PC-3 (cell line): ENCODE data around the gene DUOX1. TPM values are rescaled to one million over a fixed set of nuclear protein-coding genes. Genes with fewer than 3 reads are reported as not detected.
A peak's percentile ranks its signal among the peaks of the same experiment; 100 is the strongest.

Experiments
- ATAC-seq: fragments of 200-7000 bp; cut with Tn5 transposase; 2 replicates; pipeline ENCODE4 v1.9.1; 2020; ENCODE audit warnings: mild to moderate bottlenecking, moderate library complexity
- BruUV-seq: library from RNA; stranded (reverse); fragments of 400-500 nt; replicated peaks from 2 replicates; lab custom pipeline; 2021; lab: Mats Ljungman, UMichigan
- CTCF ChIA-PET: fragments of 300-600 bp; sonication (Branson Sonifier 250); formaldehyde crosslinking; loops from one replicate; lab custom pipeline; 2022; ENCODE audit warnings: antibody characterized with exemption; lab: Charles Lee
- POLR2A ChIA-PET: fragments of 300-600 bp; sonication (Branson Sonifier 250); formaldehyde crosslinking; loops from one replicate; lab custom pipeline; 2022; ENCODE audit warnings: antibody characterized with exemption; ENCODE audit not compliant: unreplicated experiment; lab: Charles Lee
- DNase-seq: peaks from one replicate; pipeline ENCODE4 v3.0.0-alpha.2; 2015
- H2AFZ ChIP-seq: fragments of 300-600 bp; sonication (generic); 2 replicates; pipeline ENCODE4 v1.6.0; 2016; ENCODE audit warnings: antibody characterized with exemption, low read length
- H3F3A ChIP-seq: fragments of 300-600 bp; sonication (generic); one replicate; pipeline ENCODE4 v1.6.0; 2017; ENCODE audit warnings: antibody characterized with exemption, low read length, control low read depth, mild to moderate bottlenecking; ENCODE audit not compliant: unreplicated experiment
- H3K27ac ChIP-seq: fragments of 300-600 bp; sonication (generic); 2 replicates; pipeline ENCODE4 v1.5.1; 2016; ENCODE audit warnings: mild to moderate bottlenecking, low read length
- H3K27me3 ChIP-seq: fragments of 300-600 bp; sonication (generic); 2 replicates; pipeline ENCODE4 v1.6.1; 2016; ENCODE audit warnings: low read length, mixed read lengths
- H3K36me3 ChIP-seq: fragments of 300-600 bp; sonication (generic); 2 replicates; pipeline ENCODE4 v1.6.1; 2016; ENCODE audit warnings: low read depth, mixed run types, low read length, mixed read lengths
- H3K4me1 ChIP-seq: fragments of 300-600 bp; sonication (generic); 2 replicates; pipeline ENCODE4 v1.5.1; 2016; ENCODE audit warnings: low read length; ENCODE audit not compliant: insufficient read depth
- H3K4me2 ChIP-seq: fragments of 300-600 bp; sonication (generic); 2 replicates; pipeline ENCODE4 v1.6.0; 2016; ENCODE audit warnings: low read length
- H3K4me3 ChIP-seq: fragments of 300-600 bp; sonication (generic); 2 replicates; pipeline ENCODE4 v1.5.1; 2016; ENCODE audit warnings: mild to moderate bottlenecking, low read length, mixed read lengths
- H3K79me2 ChIP-seq: fragments of 300-600 bp; sonication (generic); 2 replicates; pipeline ENCODE4 v1.6.1; 2017; ENCODE audit warnings: low read length, mixed read lengths
- H3K9ac ChIP-seq: fragments of 300-600 bp; sonication (generic); 2 replicates; pipeline ENCODE4 v1.6.0; 2016; ENCODE audit warnings: mild to moderate bottlenecking, low read length
- H3K9me2 ChIP-seq: fragments of 300-600 bp; sonication (generic); replicated peaks from 2 replicates; pipeline ENCODE4 v1.6.1; 2016; ENCODE audit warnings: mixed run types, low read length, mixed read lengths
- H3K9me3 ChIP-seq: fragments of 300-600 bp; sonication (generic); 2 replicates; pipeline ENCODE4 v1.6.1; 2016; ENCODE audit warnings: low read length, mixed read lengths
- H4K20me1 ChIP-seq: fragments of 300-600 bp; sonication (generic); 2 replicates; pipeline ENCODE4 v1.6.1; 2016; ENCODE audit warnings: low read length, mixed read lengths
- CTCF ChIP-seq: fragments of 300-600 bp; sonication (generic); conservative IDR thresholded peaks from 2 replicates; pipeline ENCODE4 v1.5.1; 2017; ENCODE audit warnings: antibody characterized with exemption, low read depth, mild to moderate bottlenecking, low read length
- EZH2 ChIP-seq: fragments of 300-600 bp; sonication (generic); IDR thresholded peaks from one replicate; pipeline ENCODE4 v1.6.1; 2017; ENCODE audit warnings: antibody characterized with exemption, mild to moderate bottlenecking, low read length; ENCODE audit not compliant: unreplicated experiment
- EZH2phosphoT487 ChIP-seq: fragments of 300-600 bp; sonication (generic); IDR thresholded peaks from 2 replicates; pipeline ENCODE4 v1.6.1; 2018; ENCODE audit warnings: mild to moderate bottlenecking, antibody characterized with exemption, low read length, borderline replicate concordance
- intact Hi-C: fragments of 100-400 bp; cut with micrococcal nuclease; formaldehyde crosslinking; loops from 2 replicates; pipeline ENCODE4 v1.9.0; 2023
- total RNA-seq: library from RNA; depleted of rRNA; stranded (reverse); fragments of >200 nt; gene quantifications from 2 replicates; pipeline ENCODE4 v1.2.3, GENCODE V29; 2014

The DUOX1 gene
- total RNA-seq, 1 experiment from 2014 or later, result not detected

- Histone ChIP-seq H3K27ac (peak overlapping the region; percentile 38; the same call in 1 of the 2 replicates), H3K4me3 (no peak overlapping the region), H3K4me1 (peaks cover 24% of the 10 kb centered on the region), H2AFZ (no peak overlapping the region), H3K9me3 (no peaks in the 10 kb centered on the region), H3K36me3 (no peaks in the 10 kb centered on the region), H3K27me3 (no peaks in the 10 kb centered on the region), H3F3A (no peaks in the 10 kb centered on the region), H3K9me2 (no peaks in the 10 kb centered on the region), H3K9ac (no peak overlapping the region), H3K4me2 (no peak overlapping the region), H3K79me2 (no peaks in the 10 kb centered on the region), H4K20me1 (no peaks in the 10 kb centered on the region)
- no TSS peak for BruUV-seq
- ATAC-seq (peak; percentile 45), DNase-seq (peak; percentile 74)
- intact Hi-C loops, result no loop called here
- TF ChIP-seq EZH2, result no peak
- no peak for TF ChIP-seq EZH2phosphoT487
- no peak for TF ChIP-seq CTCF
- CTCF ChIA-PET, result interaction anchor here (0.7 to 1.2 kb wide), 3 partner anchors 9 to 40 kb away, joined by 4 to 9 read pairs (median 7); no protein-coding TSS in a partner anchor
- POLR2A ChIA-PET, result interaction anchor here (0.5 kb wide), 1 partner anchor 46 kb away, joined by 8 read pairs; no protein-coding TSS in a partner anchor
Measured at GRCh38 chr15:45157974-45158373, 28.2 kb downstream of the DUOX1 start.

DNA sequence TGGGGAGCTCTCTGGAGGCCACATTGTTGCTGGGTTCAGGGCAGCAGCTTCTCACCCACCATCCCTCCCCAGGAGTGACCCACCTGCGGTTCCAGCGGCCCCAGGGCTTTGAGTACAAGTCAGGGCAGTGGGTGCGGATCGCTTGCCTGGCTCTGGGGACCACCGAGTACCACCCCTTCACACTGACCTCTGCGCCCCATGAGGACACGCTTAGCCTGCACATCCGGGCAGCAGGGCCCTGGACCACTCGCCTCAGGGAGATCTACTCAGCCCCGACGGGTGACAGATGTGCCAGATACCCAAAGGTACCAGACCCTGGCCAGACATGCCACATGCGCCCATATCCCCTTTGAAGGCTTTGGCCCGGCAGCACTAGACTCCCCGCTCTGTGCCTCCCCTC, 31.9 kb downstream of the DUOX1 start:
- CTCF ChIA-PET, result interaction anchor here (0.7 to 2.7 kb wide), 2 partner anchors 35 to 44 kb away, joined by 3 to 21 read pairs; no protein-coding TSS in a partner anchor
- no peak overlapping the region for H3K27ac ChIP-seq

More for the DNA sequence above, 31.9 kb downstream of the DUOX1 start:
- ATAC-seq (no peak), DNase-seq (no peak)
- no peaks in the 10 kb centered on the region for H4K20me1 ChIP-seq
- no peak overlapping the region for H3K9ac ChIP-seq
- no peaks in the 10 kb centered on the region for H3K36me3 ChIP-seq
- no peak overlapping the region for H2AFZ ChIP-seq
- H3F3A ChIP-seq, result no peaks in the 10 kb centered on the region
- no peak overlapping the region for H3K4me3 ChIP-seq
- no peaks in the 10 kb centered on the region for H3K27me3 ChIP-seq
- no peaks in the 10 kb centered on the region for H3K79me2 ChIP-seq
- no TSS peak for BruUV-seq
- H3K4me1 ChIP-seq, result peaks cover 34% of the 10 kb centered on the region
- no peak for TF ChIP-seq CTCF
- TF ChIP-seq EZH2phosphoT487, result no peak
- TF ChIP-seq EZH2, result no peak
- intact Hi-C loops, result loop anchor here (2.0 to 10.0 kb wide), 2 partner anchors 35 to 293 kb away; no protein-coding TSS in a partner anchor
- POLR2A ChIA-PET, result no interaction called here
- no peaks in the 10 kb centered on the region for H3K9me2 ChIP-seq
- no peak overlapping the region for H3K4me2 ChIP-seq
- H3K9me3 ChIP-seq, result no peaks in the 10 kb centered on the region
